Body of pancreas (tissue), 4 donors: ENCODE results near the gene CCDC141. TPM values are rescaled to one million over a fixed set of nuclear protein-coding genes. Genes with fewer than 3 reads are reported as not detected.
"Not testable (repeated sequence)": the region's sequence is repeated elsewhere in the genome, so short reads cannot be mapped to it uniquely, and the experiment has no call there.

Source experiments
- ATAC-seq: fragments of 150-250 bp; one replicate; pipeline ENCODE4 v1.9.1; 2016
- DNase-seq, 4 donors: peaks; one replicate each; pipeline ENCODE4 v3.0.0-alpha.2; 2019
- H3K27ac ChIP-seq, 4 donors: fragments of 200-600 bp; sonication (generic); 1 replicate in 3 of 4; 2 replicates in 1 of 4; pipeline versions ENCODE4 v1.5.1 to v1.6.1; 2016 to 2019; ENCODE audit warnings: mild to moderate bottlenecking in 1 of 4, mixed read lengths in 1 of 4, moderate library complexity in 1 of 4
- H3K27me3 ChIP-seq, 2 donors: fragments of 200-600 bp; sonication (generic); one replicate each; pipeline ENCODE4 v1.6.0; 2016; ENCODE audit warnings: mild to moderate bottlenecking in 1 of 2
- H3K36me3 ChIP-seq, 2 donors: fragments of 200-600 bp; sonication (generic); replicated peaks in 1 of 2; 2 replicates each; pipeline ENCODE4 v1.5.1; 2016; ENCODE audit warnings: low read depth in 2 of 2; ENCODE audit not compliant: insufficient read depth in 1 of 2
- H3K4me1 ChIP-seq: fragments of 200-600 bp; sonication (generic); one replicate; pipeline ENCODE4 v1.6.0; 2016
- H3K4me3 ChIP-seq, 2 donors: fragments of 200-600 bp; sonication (generic); 1 replicate in 1 of 2; 2 replicates in 1 of 2; pipeline ENCODE4 v1.5.1; 2016 to 2019
- H3K9me3 ChIP-seq, 3 donors: fragments of 200-600 bp; sonication (generic); 1 replicate in 2 of 3; 2 replicates in 1 of 3; pipeline ENCODE4 v1.5.1; 2016
- POLR2A ChIP-seq, 3 donors: fragments of 450-650 bp; IDR thresholded peaks; one replicate each; pipeline ENCODE4 v1.6.1; 2016; ENCODE audit warnings: antibody characterized with exemption in 3 of 3, mild to moderate bottlenecking in 2 of 3
- WGBS, 2 donors: methylation state at CpG; one replicate each; pipeline ENCODE4 v1.1.5; 2017; 5-methylcytosine and 5-hydroxymethylcytosine counted together
- intact Hi-C: fragments of 100-400 bp; cut with DNase I; formaldehyde crosslinking; loops from one replicate; pipeline ENCODE4 v1.15.1; 2023
- total RNA-seq, 2 donors: library from RNA; depleted of rRNA; stranded (reverse); fragments of >200 nt; gene quantifications; one replicate each; pipeline ENCODE4 v1.1.0, GENCODE V29; 2016
- TF ChIP-seq, protein P1 (sequence below), 7 experiments: fragments of 450-650 bp in 4 of 7; fragments of 200-600 bp in 3 of 7; sonication (generic) in 3 of 7; IDR thresholded peaks; one replicate each; pipeline ENCODE4 v1.5.1; 2016 to 2019; ENCODE audit warnings: antibody characterized with exemption in 7 of 7

Gene CCDC141
- total RNA-seq, 2 donors from 2014 or later, result 13.7 to 19.4 TPM

DNA sequence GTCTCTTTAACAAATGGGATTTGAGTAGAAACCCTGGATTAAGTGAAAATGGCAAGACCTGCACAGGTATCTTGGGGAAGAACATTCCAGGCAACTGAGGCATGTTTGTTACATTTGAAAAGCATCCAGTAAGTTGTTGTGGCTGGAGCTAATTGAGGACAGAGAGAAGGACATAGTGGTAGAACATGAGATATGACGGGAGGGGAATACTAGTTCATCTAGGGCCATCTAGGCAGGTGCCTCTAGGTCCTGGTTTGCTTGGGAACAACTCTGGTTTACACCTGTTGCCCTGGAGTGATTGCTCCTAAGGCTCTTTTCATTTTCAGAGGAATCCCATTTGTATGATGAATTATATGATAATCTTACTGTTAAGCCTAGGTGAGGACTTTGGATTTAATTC, 19.7 kb upstream of the CCDC141 start:
- intact Hi-C loops, result no loop called here
- TF ChIP-seq, protein P1, sequence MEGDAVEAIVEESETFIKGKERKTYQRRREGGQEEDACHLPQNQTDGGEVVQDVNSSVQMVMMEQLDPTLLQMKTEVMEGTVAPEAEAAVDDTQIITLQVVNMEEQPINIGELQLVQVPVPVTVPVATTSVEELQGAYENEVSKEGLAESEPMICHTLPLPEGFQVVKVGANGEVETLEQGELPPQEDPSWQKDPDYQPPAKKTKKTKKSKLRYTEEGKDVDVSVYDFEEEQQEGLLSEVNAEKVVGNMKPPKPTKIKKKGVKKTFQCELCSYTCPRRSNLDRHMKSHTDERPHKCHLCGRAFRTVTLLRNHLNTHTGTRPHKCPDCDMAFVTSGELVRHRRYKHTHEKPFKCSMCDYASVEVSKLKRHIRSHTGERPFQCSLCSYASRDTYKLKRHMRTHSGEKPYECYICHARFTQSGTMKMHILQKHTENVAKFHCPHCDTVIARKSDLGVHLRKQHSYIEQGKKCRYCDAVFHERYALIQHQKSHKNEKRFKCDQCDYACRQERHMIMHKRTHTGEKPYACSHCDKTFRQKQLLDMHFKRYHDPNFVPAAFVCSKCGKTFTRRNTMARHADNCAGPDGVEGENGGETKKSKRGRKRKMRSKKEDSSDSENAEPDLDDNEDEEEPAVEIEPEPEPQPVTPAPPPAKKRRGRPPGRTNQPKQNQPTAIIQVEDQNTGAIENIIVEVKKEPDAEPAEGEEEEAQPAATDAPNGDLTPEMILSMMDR (IDR thresholded peaks at IDR 0.05), result no peak
- TF ChIP-seq POLR2A (IDR thresholded peaks at IDR 0.05), result no peak
- Histone ChIP-seq H3K4me3 (no peak overlapping the region), H3K27me3 (no peaks in the 10 kb centered on the region), H3K36me3 (no peaks in the 10 kb centered on the region), H3K9me3 (no peaks in the 10 kb centered on the region), H3K27ac (no peak overlapping the region), H3K4me1 (no peaks in the 10 kb centered on the region)
- no peak for ATAC-seq
- DNase-seq, result no peak
- WGBS, 2 donors, result 85 to 92% methylated on average over 1 of the region's 1 CpG

DNA sequence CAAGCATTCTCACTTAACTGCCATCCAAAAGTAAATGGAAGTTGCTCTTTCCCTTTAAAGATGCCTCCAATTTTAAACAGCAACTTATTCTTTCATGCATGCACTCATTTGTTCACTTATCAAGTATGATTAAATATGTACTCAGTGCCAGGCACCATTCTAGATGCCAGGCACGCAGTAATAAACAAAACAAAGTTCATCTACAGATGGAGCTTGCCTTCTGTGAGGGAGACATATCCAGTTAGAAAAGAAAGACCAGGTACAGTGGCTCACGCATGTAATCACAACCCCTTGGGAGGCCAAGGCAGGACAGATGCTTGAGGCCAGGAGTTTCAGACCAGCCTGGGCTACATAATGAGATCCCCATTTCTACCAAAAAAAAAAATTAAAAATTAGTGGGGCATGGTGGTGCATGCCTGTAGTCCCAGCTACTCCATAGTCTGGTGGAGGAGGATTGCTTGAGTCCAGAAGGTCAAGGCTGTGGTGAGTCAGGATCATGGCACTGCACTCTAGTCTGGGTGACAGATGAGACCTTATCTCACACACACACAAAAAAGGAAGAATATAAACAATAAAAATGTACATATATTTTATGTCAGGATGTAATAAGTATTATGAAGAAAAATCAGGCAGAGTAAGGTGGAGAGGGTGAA, 19.2 kb upstream of the CCDC141 start:
- H3K36me3 ChIP-seq, result no peaks in the 10 kb centered on the region
- no peaks in the 10 kb centered on the region for H3K9me3 ChIP-seq
- no peak overlapping the region for H3K4me3 ChIP-seq
- H3K27ac ChIP-seq, result no peak overlapping the region
- ATAC-seq (no peak), DNase-seq (no peak)
- WGBS, 2 donors, result 37 to 49% methylated on average over 2 of the region's 2 CpGs
- no peaks in the 10 kb centered on the region for H3K27me3 ChIP-seq
- no peak for TF ChIP-seq POLR2A (IDR thresholded peaks at IDR 0.05)
- TF ChIP-seq, protein P1 (IDR thresholded peaks at IDR 0.05), result no peak
- intact Hi-C loops, result no loop called here
- no peaks in the 10 kb centered on the region for H3K4me1 ChIP-seq

DNA sequence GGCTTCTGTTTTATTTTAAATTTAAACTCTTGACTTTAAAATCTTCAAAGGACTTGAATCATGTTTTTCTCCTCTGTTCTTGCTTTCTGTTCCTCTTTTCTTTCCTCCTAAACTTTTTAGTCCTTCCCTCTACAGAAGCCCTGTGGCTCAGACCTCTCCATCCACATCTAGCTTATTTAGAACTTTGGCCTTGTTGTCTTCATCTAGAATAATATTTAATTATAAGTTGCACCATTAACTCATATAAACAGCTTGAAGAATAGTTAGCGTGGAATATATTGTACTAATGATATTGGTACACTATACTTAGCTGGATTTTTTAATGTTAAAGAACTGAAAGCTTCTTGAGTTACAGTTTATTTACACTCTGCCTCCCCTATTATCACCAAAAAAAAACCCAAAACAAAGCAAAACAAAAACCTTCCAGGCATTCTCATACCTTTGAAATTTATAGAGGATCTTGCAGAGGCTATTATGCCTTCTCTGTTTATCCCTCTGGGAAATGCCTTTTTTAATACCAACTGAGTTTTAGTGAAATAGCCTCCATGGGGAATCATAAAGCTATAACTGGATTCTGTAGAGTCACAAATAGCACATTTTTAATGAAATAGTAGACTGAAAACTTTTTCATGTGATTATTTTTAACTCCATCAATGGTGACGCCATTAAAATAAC, 9.2 kb upstream of the CCDC141 start:
- no peak for DNase-seq
- no peaks in the 10 kb centered on the region for H3K36me3 ChIP-seq
- 83 to 94% methylated on average over 2 of the region's 2 CpGs for WGBS, 2 donors
- no peak for ATAC-seq
- H3K27me3 ChIP-seq, result no peaks in the 10 kb centered on the region
- H3K27ac ChIP-seq, result peak overlapping the region in 2 of 4 donors; percentile 53 to 62
- TF ChIP-seq, protein P1 (IDR thresholded peaks at IDR 0.05), result no peak
- no peak for TF ChIP-seq POLR2A (IDR thresholded peaks at IDR 0.05)
- intact Hi-C loops, result no loop called here
- no peaks in the 10 kb centered on the region for H3K4me1 ChIP-seq
- H3K4me3 ChIP-seq, result no peak overlapping the region
- no peaks in the 10 kb centered on the region for H3K9me3 ChIP-seq

DNA sequence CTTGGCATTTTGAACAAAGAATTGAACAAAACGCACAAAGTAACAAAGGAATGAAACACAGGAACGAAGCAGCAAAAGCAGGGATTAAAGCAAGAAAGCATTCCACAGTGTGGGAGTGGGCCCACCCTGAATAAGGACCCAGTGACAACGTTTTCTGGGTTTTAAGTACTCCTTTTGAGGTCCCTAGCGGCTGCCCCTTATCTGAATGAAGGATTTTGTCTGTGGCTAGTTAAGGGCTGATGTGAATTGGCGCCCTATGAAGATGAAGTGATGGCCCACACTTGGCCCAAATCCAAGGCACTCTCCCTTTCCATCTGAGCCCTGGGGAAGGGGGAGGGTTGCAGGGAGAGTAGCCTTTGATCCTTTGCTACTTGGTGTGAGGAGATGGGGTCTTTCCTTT, 7.8 kb upstream of the CCDC141 start:
- no peaks in the 10 kb centered on the region for H3K9me3 ChIP-seq
- H3K36me3 ChIP-seq, result no peaks in the 10 kb centered on the region
- no peak overlapping the region for H3K4me3 ChIP-seq
- TF ChIP-seq POLR2A (IDR thresholded peaks at IDR 0.05), result no peak
- TF ChIP-seq, protein P1 (IDR thresholded peaks at IDR 0.05), result no peak
- no peak for ATAC-seq
- H3K27ac ChIP-seq, result peak overlapping the region in 2 of 4 donors; percentile 53 to 62
- H3K27me3 ChIP-seq, result no peaks in the 10 kb centered on the region
- no peak for DNase-seq
- WGBS, 2 donors, result 83 to 87% methylated on average over 5 of the region's 5 CpGs
- intact Hi-C loops, result no loop called here
- no peaks in the 10 kb centered on the region for H3K4me1 ChIP-seq

DNA sequence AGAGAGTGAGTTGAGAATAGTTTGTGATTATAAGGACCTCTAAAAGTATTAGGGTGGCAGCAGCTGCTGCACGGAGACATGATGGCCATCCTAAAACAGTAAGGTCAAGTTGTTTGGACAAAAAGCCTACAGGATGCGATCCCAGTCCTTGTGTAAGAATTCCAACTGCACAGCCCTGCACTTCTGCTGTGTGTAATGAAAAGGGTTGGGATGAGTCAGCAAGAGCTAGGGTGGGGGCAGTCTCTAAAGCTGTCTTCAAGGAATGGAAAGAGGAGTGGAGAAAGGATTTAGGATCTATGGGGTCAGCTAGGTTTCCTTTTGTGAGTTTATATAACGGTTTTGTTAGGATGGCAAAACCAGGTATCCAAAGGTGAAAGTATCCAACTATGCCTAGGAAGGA, 3.6 kb upstream of the CCDC141 start:
- ATAC-seq, H3K27ac ChIP-seq, H3K4me3 ChIP-seq, H3K36me3 ChIP-seq, DNase-seq, H3K9me3 ChIP-seq, H3K27me3 ChIP-seq, intact Hi-C loops: not testable (repeated sequence)
- H3K4me1 ChIP-seq, result peaks cover 11% of the 10 kb centered on the region
- WGBS, 2 donors, result 84 to 86% methylated on average over 3 of the region's 3 CpGs
